GM23338 (cell line): ENCODE measurements around the gene CDC73. TPM values are rescaled to one million over a fixed set of nuclear protein-coding genes. Genes with fewer than 3 reads are reported as not detected.

ENCODE experiments used
- ATAC-seq: fragments of 200-7000 bp; cut with Tn5 transposase; 3 replicates; pipeline ENCODE4 v1.9.1; 2020
- DNase-seq: peaks from one replicate; pipeline ENCODE4 v3.0.0-alpha.2; 2015; ENCODE audit warnings: low spot score
- H2AFZ ChIP-seq: fragments of 200-600 bp; sonication (generic); 2 replicates; pipeline ENCODE4 v1.8.0; 2016; ENCODE audit warnings: antibody characterized with exemption, mild to moderate bottlenecking, moderate library complexity
- H3F3A ChIP-seq: fragments of 200-600 bp; sonication (generic); replicated peaks from 2 replicates; pipeline ENCODE4 v1.8.0; 2017; ENCODE audit warnings: antibody characterized with exemption, mixed run types, low read depth
- H3K27ac ChIP-seq: fragments of 200-600 bp; sonication (generic); 2 replicates; pipeline ENCODE4 v1.6.1; 2016; ENCODE audit warnings: low read depth
- H3K27me3 ChIP-seq: fragments of 200-600 bp; sonication (generic); 2 replicates; pipeline ENCODE4 v1.8.0; 2016; ENCODE audit warnings: mild to moderate bottlenecking, mixed run types, moderate library complexity; ENCODE audit not compliant: insufficient read depth
- H3K36me3 ChIP-seq: fragments of 200-600 bp; sonication (generic); 2 replicates; pipeline ENCODE4 v1.8.0; 2016; ENCODE audit warnings: mild to moderate bottlenecking; ENCODE audit not compliant: insufficient read depth
- H3K4me1 ChIP-seq: fragments of 200-600 bp; sonication (generic); 2 replicates; pipeline ENCODE4 v1.8.0; 2016; ENCODE audit warnings: mild to moderate bottlenecking, moderate library complexity; ENCODE audit not compliant: insufficient read depth
- H3K4me2 ChIP-seq: fragments of 200-600 bp; sonication (generic); 2 replicates; pipeline ENCODE4 v1.7.1; 2017; ENCODE audit warnings: mixed run types
- H3K4me3 ChIP-seq: fragments of 200-600 bp; sonication (generic); 2 replicates; pipeline ENCODE4 v1.6.1; 2016; ENCODE audit warnings: mixed run types
- H3K79me2 ChIP-seq: fragments of 200-600 bp; sonication (generic); replicated peaks from 2 replicates; pipeline ENCODE4 v1.8.0; 2017; ENCODE audit warnings: mild to moderate bottlenecking; ENCODE audit not compliant: insufficient read depth
- H3K9me2 ChIP-seq: fragments of 200-600 bp; sonication (generic); 2 replicates; pipeline ENCODE4 v1.8.0; 2017; ENCODE audit not compliant: insufficient read depth
- H4K20me1 ChIP-seq: fragments of 200-600 bp; sonication (generic); replicated peaks from 2 replicates; pipeline ENCODE4 v1.8.0; 2017; ENCODE audit warnings: mild to moderate bottlenecking; ENCODE audit not compliant: insufficient read depth
- H3K27ac Mint-ChIP-seq: 2 replicates; pipeline ENCODE4 v1.8.0; 2020; ENCODE audit warnings: inconsistent platforms, mild to moderate bottlenecking, moderate library complexity, mixed read lengths
- H3K27me3 Mint-ChIP-seq: 3 replicates; pipeline ENCODE4 v1.8.0; 2022; ENCODE audit warnings: low read depth, mild to moderate bottlenecking, moderate library complexity, mixed read lengths, inconsistent platforms; ENCODE audit not compliant: insufficient read depth, poor library complexity
- H3K36me3 Mint-ChIP-seq: 3 replicates; pipeline ENCODE4 v1.8.0; 2021; ENCODE audit warnings: low read depth, mild to moderate bottlenecking, inconsistent platforms, moderate library complexity, mixed read lengths
- H3K4me1 Mint-ChIP-seq: 3 replicates; pipeline ENCODE4 v1.8.0; 2020; ENCODE audit warnings: mild to moderate bottlenecking, inconsistent platforms, mixed read lengths
- H3K4me3 Mint-ChIP-seq: 3 replicates; pipeline ENCODE4 v1.8.0; 2021; ENCODE audit warnings: moderate library complexity, mild to moderate bottlenecking, inconsistent platforms, mixed read lengths
- H3K9me3 Mint-ChIP-seq: 3 replicates; pipeline ENCODE4 v1.8.0; 2020; ENCODE audit warnings: moderate library complexity, mild to moderate bottlenecking, inconsistent platforms, mixed read lengths
- CREB1 ChIP-seq: fragments of 250-450 bp; sonication (Bioruptor Pico); IDR thresholded peaks from 2 replicates; pipeline ENCODE4 v1.5.0; 2020; ENCODE audit warnings: low read depth, mild to moderate bottlenecking, moderate library complexity
- CTCF ChIP-seq, 2 experiments: fragments of 200-600 bp in 1 of 2; sonication (generic) in 1 of 2; conservative IDR thresholded peaks; 2 replicates each; pipeline versions ENCODE4 v1.5.1 to v1.6.1; 2016 to 2017; ENCODE audit warnings: antibody characterized with exemption in 2 of 2, low read depth in 2 of 2, mild to moderate bottlenecking in 2 of 2, moderate library complexity in 1 of 2
- ETS1 ChIP-seq: IDR thresholded peaks from 2 replicates; pipeline ENCODE4 v1.6.1; 2016; ENCODE audit warnings: antibody characterized with exemption
- EZH2 ChIP-seq: fragments of 200-600 bp; sonication (generic); IDR thresholded peaks from one replicate; pipeline ENCODE4 v1.8.0; 2017; ENCODE audit warnings: antibody characterized with exemption, mild to moderate bottlenecking, low read depth; ENCODE audit not compliant: unreplicated experiment
- EZH2phosphoT487 ChIP-seq: fragments of 200-600 bp; sonication (generic); IDR thresholded peaks from one replicate; pipeline ENCODE4 v1.8.1; 2018; ENCODE audit warnings: antibody characterized with exemption; ENCODE audit not compliant: unreplicated experiment
- JUNB ChIP-seq: IDR thresholded peaks from one replicate; pipeline ENCODE4 v1.6.1; 2016; ENCODE audit warnings: antibody characterized with exemption; ENCODE audit not compliant: unreplicated experiment
- NANOG ChIP-seq: IDR thresholded peaks from 2 replicates; pipeline ENCODE4 v1.6.1; 2016; ENCODE audit warnings: antibody characterized with exemption, borderline replicate concordance
- POLR2AphosphoS5 ChIP-seq: IDR thresholded peaks from 2 replicates; pipeline ENCODE4 v1.6.1; 2016; ENCODE audit warnings: antibody characterized with exemption, low read depth
- REST ChIP-seq: IDR thresholded peaks from one replicate; pipeline ENCODE4 v1.6.1; 2018; ENCODE audit warnings: antibody characterized with exemption; ENCODE audit not compliant: unreplicated experiment
- STAT1 ChIP-seq: IDR thresholded peaks from one replicate; pipeline ENCODE4 v1.6.1; 2016; ENCODE audit warnings: antibody characterized with exemption; ENCODE audit not compliant: unreplicated experiment
- ZNF114 ChIP-seq: fragments of 250-450 bp; sonication (Bioruptor Pico); IDR thresholded peaks from 2 replicates; pipeline ENCODE4 v1.5.0; 2020; ENCODE audit warnings: mild to moderate bottlenecking, moderate library complexity
- ZNF331 ChIP-seq: fragments of 250-450 bp; sonication (Bioruptor Pico); IDR thresholded peaks from 2 replicates; pipeline ENCODE4 v1.5.0; 2020; ENCODE audit warnings: low read depth, mild to moderate bottlenecking, moderate library complexity
- ZNF462 ChIP-seq: fragments of 250-450 bp; sonication (Bioruptor Pico); IDR thresholded peaks from 2 replicates; pipeline ENCODE4 v1.5.0; 2020; ENCODE audit warnings: mild to moderate bottlenecking, moderate library complexity
- polyA plus RNA-seq: library from polyadenylated mRNA; unstranded; fragments of >200 nt; fragmentation: Nextera tagmentation; extraction: Ambion mirVana; gene quantifications from 2 replicates; pipeline ENCODE4 v1.2.1, GENCODE V29; 2016
- total RNA-seq: library from RNA; depleted of rRNA; stranded (reverse); fragments of >200 nt; shearing (Covaris generic); gene quantifications from 2 replicates; pipeline ENCODE4 v1.2.3, GENCODE V29; 2014

CDC73 gene
- total and polyA plus RNA-seq, 2 experiments from 2014 or later: 40.4 to 63.2 TPM

- Histone ChIP-seq H3K4me1 (no peaks in the 10 kb centered on the region), H2AFZ (no peak overlapping the region), H3K27me3 (no peaks in the 10 kb centered on the region), H3K4me3 (no peak overlapping the region), H3K4me2 (no peak overlapping the region), H3K36me3 (no peaks in the 10 kb centered on the region), H3K79me2 (peaks cover 35% of the 10 kb centered on the region), H3K27ac (0 out of 2 replicates have a peak overlapping the region, but pooled peaks have one; percentile 27), H4K20me1 (no peaks in the 10 kb centered on the region; the same call in 1 of the 2 replicates), H3F3A (no peaks in the 10 kb centered on the region), H3K9me2 (no peaks in the 10 kb centered on the region)
- Mint-ChIP-seq H3K27me3 (no peaks in the 10 kb centered on the region), H3K9me3 (no peaks in the 10 kb centered on the region; the same call in 2 of the 3 replicates), H3K4me1 (no peaks in the 10 kb centered on the region), H3K27ac (no peak overlapping the region), H3K36me3 (peaks cover 13% of the 10 kb centered on the region; the same call in 2 of the 3 replicates), H3K4me3 (no peak overlapping the region)
- ATAC-seq: no peak
- TF ChIP-seq ETS1 (no peak), ZNF331 (no peak), EZH2 (no peak), NANOG (no peak), CTCF (conservative IDR thresholded peaks at IDR 0.05; ENCODE audit: low read depth in 2 of 2) (no peak), EZH2phosphoT487 (no peak), ZNF462 (CRISPR knock-in tag) (no peak), JUNB (no peak), STAT1 (no peak), CREB1 (no peak), REST (no peak), POLR2AphosphoS5 (no peak), ZNF114 (CRISPR knock-in tag) (no peak)
- DNase-seq: no peak
Measured at GRCh38 chr1:193229136-193229535, 107.3 kb downstream of the CDC73 start.
